Esophagus muscularis mucosa (tissue), 4 donors: ENCODE data around the gene C16orf96. TPM values are rescaled to one million over a fixed set of nuclear protein-coding genes. Genes with fewer than 3 reads are reported as not detected.
"Not testable (repeated sequence)": the region's sequence is repeated elsewhere in the genome, so short reads cannot be mapped to it uniquely, and the experiment has no call there.

Source experiments
- DNase-seq: peaks from one replicate; pipeline ENCODE4 v3.0.0-alpha.2; 2017; ENCODE audit errors: extremely low spot score
- H3K27ac ChIP-seq, 4 donors: fragments of 200-600 bp; sonication (generic); replicated peaks in 1 of 4; 1 replicate in 3 of 4; 2 replicates in 1 of 4; pipeline ENCODE4 v1.5.1; 2016 to 2019; ENCODE audit warnings: mild to moderate bottlenecking in 1 of 4
- H3K27me3 ChIP-seq, 4 donors: fragments of 200-600 bp; sonication (generic); one replicate each; pipeline versions ENCODE4 v1.5.1 to v1.6.0; 2016 to 2019
- H3K36me3 ChIP-seq, 4 donors: fragments of 200-600 bp; sonication (generic); one replicate each; pipeline ENCODE4 v1.5.1; 2016 to 2019
- H3K4me1 ChIP-seq, 4 donors: fragments of 200-600 bp; sonication (generic); one replicate each; pipeline ENCODE4 v1.5.1; 2016 to 2019
- H3K4me3 ChIP-seq, 4 donors: fragments of 200-600 bp; sonication (generic); 1 replicate in 2 of 4; 2 replicates in 2 of 4; pipeline ENCODE4 v1.5.1; 2016 to 2019; ENCODE audit warnings: mild to moderate bottlenecking in 4 of 4, moderate library complexity in 1 of 4
- H3K9me3 ChIP-seq, 4 donors: fragments of 200-600 bp; sonication (generic); 1 replicate in 3 of 4; 2 replicates in 1 of 4; pipeline ENCODE4 v1.5.1; 2016 to 2019
- CTCF ChIP-seq, 3 experiments: fragments of 200-600 bp in 2 of 3; fragments of 450-650 bp in 1 of 3; sonication (generic) in 2 of 3; IDR thresholded peaks; one replicate each; pipeline ENCODE4 v1.5.1; 2017 to 2019; ENCODE audit warnings: antibody characterized with exemption in 3 of 3, mild to moderate bottlenecking in 2 of 3, moderate library complexity in 1 of 3
- EP300 ChIP-seq: sonication (generic); formaldehyde crosslinking; IDR thresholded peaks from one replicate; pipeline ENCODE4 v1.6.1; 2017; ENCODE audit warnings: antibody characterized with exemption
- POLR2A ChIP-seq: fragments of 450-650 bp; IDR thresholded peaks from one replicate; pipeline ENCODE4 v1.6.1; 2017; ENCODE audit warnings: antibody characterized with exemption, moderate library complexity, mild to moderate bottlenecking, low read depth
- POLR2AphosphoS5 ChIP-seq, 2 donors: sonication (generic); formaldehyde crosslinking; IDR thresholded peaks; one replicate each; pipeline ENCODE4 v1.6.1; 2017; ENCODE audit warnings: antibody characterized with exemption in 2 of 2
- WGBS: methylation state at CpG from one replicate; pipeline ENCODE4 v1.1.5; 2018; 5-methylcytosine and 5-hydroxymethylcytosine counted together
- intact Hi-C: fragments of 100-400 bp; cut with DNase I; formaldehyde crosslinking; loops from one replicate; pipeline ENCODE4 v1.15.1; 2023
- total RNA-seq, 4 donors: library from RNA; depleted of rRNA; stranded (reverse); fragments of >200 nt; gene quantifications; one replicate each; pipeline versions ENCODE4 v1.1.0 to v1.2.1, GENCODE V29; 2016

Gene C16orf96
- total RNA-seq, 4 donors from 2014 or later = not detected

DNA sequence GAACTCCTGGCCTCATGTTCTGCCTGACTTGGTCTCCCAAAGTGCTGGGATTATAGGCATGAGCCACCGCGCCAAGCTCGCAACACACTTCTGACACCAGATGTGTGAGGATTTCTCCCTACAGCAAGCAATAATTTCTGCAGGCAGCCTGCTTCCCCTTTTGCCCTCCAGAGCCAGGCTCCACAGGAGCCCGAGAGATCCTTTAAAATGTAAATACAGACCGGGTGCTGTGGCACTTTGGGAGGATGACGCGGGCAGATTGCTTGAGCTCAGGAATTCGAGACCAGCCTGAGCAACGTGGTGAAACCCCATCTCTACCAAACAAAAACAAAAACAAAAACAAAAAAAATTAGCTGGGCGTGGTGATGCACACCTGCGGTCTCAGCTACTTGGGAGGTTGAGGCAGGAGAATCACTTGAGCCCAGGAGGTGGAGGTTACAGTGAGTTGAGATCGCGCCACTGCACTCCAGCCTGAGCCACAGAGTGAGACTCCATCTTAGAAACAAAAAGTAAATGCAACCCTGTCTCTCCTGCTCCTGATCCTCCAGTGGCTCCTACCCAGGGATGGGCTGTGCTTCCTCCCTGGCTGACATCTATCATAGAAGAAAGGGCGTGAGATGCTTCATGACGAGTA lies 14.7 kb downstream of the C16orf96 start:
- H3K27me3 ChIP-seq = no peaks in the 10 kb centered on the region
- 70% methylated on average over 15 of the region's 15 CpGs for whole genome bisulfite sequencing
- intact Hi-C loops = no loop called here
- no peaks in the 10 kb centered on the region for H3K36me3 ChIP-seq
- H3K4me3 ChIP-seq = no peak overlapping the region
- no peaks in the 10 kb centered on the region for H3K4me1 ChIP-seq
- H3K27ac ChIP-seq = no peak overlapping the region
- DNase-seq = no peak
- H3K9me3 ChIP-seq = no peaks in the 10 kb centered on the region
- TF ChIP-seq CTCF (IDR thresholded peaks at IDR 0.05) (no peak), POLR2AphosphoS5 (IDR thresholded peaks at IDR 0.05) (no peak), POLR2A (no peak), EP300 (no peak)

GRCh38 chr16:4572715-4573114 lies 16.6 kb downstream of the C16orf96 start:
- intact Hi-C loops = no loop called here
- Histone ChIP-seq H3K9me3 (no peaks in the 10 kb centered on the region), H3K27me3 (no peaks in the 10 kb centered on the region), H3K36me3 (no peaks in the 10 kb centered on the region), H3K4me1 (no peaks in the 10 kb centered on the region), H3K4me3 (no peak overlapping the region), H3K27ac (no peak overlapping the region)
- TF ChIP-seq POLR2AphosphoS5 (IDR thresholded peaks at IDR 0.05) (peak; percentile 60 to 67), CTCF (IDR thresholded peaks at IDR 0.05) (no peak)
- WGBS = 35% methylated on average over 4 of the region's 4 CpGs
- DNase-seq = no peak

DNA sequence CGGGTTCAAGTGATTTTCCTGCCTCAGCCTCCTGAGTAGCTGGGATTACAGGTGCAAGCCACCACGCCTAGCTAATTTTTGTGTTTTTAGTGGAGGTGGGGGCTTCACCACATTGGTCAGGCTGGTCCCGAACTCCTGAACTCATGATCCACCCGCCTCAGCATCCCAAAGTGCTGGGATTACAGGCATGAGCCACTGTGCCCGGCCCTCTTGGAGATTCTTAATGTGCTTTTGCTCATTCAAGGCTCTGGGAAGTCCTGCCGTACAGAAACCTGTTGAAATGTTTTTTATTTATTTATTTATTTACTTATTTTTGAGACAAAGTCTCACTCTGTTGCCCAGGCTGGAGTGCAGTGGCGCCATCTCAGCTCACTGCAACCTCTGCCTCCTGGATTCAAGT lies 17.8 kb downstream of the C16orf96 start:
- H3K4me3 ChIP-seq, DNase-seq, H3K4me1 ChIP-seq, intact Hi-C loops, H3K27me3 ChIP-seq, H3K27ac ChIP-seq, H3K9me3 ChIP-seq, H3K36me3 ChIP-seq: not testable (repeated sequence)
- WGBS = 68% methylated on average over 7 of the region's 7 CpGs

GRCh38 chr16:4574919-4575705 lies 19.0 kb downstream of the C16orf96 start:
- WGBS = 81% methylated on average over 10 of the region's 11 CpGs
- Histone ChIP-seq H3K27ac (no peak overlapping the region), H3K4me3 (no peak overlapping the region), H3K36me3 (no peaks in the 10 kb centered on the region), H3K27me3 (no peaks in the 10 kb centered on the region), H3K4me1 (no peaks in the 10 kb centered on the region), H3K9me3 (no peaks in the 10 kb centered on the region)
- TF ChIP-seq POLR2AphosphoS5 (IDR thresholded peaks at IDR 0.05) = no peak
- TF ChIP-seq POLR2A = no peak
- TF ChIP-seq EP300 = no peak
- TF ChIP-seq CTCF (IDR thresholded peaks at IDR 0.05) = no peak
- DNase-seq = no peak
- intact Hi-C loops = no loop called here

- Histone ChIP-seq H3K4me3 (no peak overlapping the region), H3K27me3 (no peaks in the 10 kb centered on the region), H3K36me3 (no peaks in the 10 kb centered on the region), H3K4me1 (no peaks in the 10 kb centered on the region), H3K27ac (no peak overlapping the region), H3K9me3 (no peaks in the 10 kb centered on the region)
- intact Hi-C loops = no loop called here
- DNase-seq = no peak
- TF ChIP-seq CTCF (IDR thresholded peaks at IDR 0.05) (no peak), POLR2A (no peak), POLR2AphosphoS5 (IDR thresholded peaks at IDR 0.05) (no peak), EP300 (no peak)
- WGBS = 100% methylated on average over 1 of the region's 15 CpGs
Measured at GRCh38 chr16:4576008-4576407, 19.9 kb downstream of the C16orf96 start.
